Hypothalamus (tissue), 51 donors: ENCODE results near the gene DYNC1I1.

Source experiments
- DNase-seq, 51 donors: peaks; one replicate each; lab custom pipeline; 2025; lab: John Stamatoyannopoulos, UW

The DYNC1I1 gene

DNA sequence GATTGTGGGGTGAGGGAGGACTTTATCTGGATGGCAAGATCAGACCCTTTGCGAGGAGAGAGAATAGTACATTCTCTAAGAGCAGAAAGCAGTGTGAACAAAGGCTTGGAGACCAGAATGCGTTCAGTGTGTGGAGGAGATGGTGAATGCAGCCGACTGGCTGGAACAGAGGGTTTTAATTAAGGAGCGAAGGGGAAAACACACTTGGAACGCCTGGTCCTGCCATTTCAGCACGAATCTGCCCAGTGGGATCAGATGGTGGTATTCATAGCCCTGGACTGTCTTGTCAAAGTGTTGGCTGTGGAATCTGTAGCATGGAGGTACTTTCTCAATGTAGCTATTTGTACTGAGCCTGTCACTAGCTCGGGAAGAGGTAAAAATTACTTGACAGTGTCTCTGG is 288.7 kb downstream of the DYNC1I1 start:
- DNase-seq, result peak in 1 of 51 donors; percentile 13

DNA sequence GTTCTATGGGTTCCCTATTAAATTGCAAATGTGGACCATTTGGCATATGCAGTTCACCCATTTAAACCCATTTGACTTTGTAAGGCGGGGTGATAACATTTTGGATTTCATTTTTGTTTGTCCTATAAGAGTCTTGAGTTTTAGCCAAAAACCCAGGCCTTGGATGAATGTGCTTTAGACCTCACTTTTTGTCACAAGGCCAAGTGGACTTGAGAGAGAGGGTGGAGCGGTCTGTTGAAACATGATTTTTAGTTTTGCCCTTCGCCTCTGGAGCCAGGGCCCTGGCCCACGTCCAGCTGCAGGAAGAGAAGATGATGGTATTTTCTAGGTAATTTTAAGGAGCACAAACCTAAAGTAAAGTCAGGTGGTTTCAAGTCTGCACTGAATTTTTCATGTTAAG is 289.5 kb downstream of the DYNC1I1 start:
- no peak for DNase-seq

DNA sequence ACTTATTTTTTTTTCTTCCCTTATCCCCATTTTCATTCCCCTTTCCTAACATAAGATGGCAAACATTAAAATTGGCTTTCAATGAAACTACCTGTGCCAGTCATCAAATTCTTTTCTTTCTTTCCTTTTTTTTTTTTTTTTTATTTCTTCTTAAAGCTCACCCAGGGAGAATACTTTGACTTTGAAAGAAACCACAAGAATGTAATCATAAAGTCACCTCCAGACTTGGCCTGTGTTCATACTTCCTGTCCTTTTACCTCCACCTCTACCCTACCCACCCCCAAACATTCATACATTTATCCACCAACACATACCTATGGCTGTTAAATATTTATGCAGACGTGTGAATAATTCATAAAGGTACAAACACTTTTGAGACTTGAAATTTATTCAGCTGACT is 295.0 kb downstream of the DYNC1I1 start:
- DNase-seq, result no peak

DNA sequence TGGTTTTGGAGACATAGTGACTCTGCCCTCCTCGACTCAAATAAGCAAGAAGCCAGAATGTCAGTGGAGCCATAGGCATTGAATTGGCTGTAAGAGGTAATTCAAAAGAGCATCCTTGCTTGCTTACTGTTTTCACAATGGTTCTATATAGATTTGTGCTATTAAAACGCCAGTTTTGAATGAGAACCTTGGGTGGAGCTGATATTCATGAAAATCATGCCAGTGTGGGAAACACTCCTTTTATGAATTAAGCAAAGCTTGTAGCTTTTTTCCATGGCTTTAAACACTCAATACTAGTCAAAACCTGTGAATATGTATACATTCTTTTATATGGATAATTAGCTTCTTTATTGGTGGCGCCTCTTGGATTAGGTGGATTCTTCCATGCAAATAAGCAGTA is 297.0 kb downstream of the DYNC1I1 start:
- DNase-seq, result no peak

DNA sequence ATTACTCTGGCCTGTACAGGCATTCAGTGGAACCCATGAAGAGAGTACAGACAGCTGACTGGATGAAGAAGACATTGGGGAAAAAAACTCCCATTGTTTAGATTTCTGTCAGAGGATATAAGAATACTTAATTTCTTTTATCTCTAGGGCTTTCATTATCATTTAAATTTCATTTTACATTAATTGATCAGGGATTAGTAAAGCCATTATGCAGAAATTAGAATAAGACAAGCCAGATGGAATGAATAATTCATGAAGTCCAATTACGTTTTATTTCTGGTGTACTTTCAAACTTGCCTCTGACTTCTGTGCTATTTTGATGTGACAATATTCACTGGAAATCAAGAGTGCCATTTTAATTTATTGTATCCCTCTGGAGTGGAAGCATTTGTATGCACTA is 302.5 kb downstream of the DYNC1I1 start:
- no peak for DNase-seq

DNA sequence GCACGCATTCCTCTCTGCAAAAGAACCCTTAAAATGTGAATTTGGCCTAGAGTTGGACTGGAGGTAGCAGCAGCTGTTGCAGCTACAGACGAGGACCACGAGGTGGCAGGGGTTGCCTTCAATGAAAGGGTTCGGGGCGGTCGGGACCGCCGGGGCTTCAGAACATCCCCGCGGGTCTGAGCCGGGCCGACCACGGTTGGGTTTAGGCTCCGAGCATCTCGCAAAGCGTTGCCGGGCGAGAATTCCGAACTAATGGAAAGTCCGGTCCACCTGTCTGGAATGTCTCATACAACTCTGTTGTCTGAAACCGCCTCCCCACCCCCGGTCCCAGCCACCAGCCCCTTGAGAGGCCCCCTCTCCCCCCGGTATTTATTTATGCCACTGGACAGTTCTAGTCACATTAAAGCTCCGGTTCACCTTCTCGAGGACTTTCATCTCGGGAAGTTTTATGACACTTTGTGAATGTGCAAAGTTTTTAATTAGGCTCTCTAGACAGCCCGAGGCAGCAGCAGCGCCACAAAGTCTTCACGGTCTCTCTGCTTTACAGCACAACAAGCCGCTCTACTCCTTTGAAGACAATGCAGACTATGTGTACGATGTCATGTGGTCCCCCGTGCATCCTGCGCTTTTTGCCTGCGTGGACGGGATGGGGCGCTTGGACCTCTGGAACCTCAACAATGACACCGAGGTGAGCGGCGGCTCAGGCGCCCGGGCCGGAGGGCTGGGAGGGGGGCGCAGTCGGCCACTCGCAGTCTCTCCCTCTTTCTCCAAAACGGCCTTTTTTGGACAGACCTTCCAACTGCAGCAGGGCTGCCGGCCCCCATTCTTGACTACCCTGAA is 303.4 kb downstream of the DYNC1I1 start:
- peak in 48 of 51 donors; percentile 5 to 79 (median 38) for DNase-seq

DNA sequence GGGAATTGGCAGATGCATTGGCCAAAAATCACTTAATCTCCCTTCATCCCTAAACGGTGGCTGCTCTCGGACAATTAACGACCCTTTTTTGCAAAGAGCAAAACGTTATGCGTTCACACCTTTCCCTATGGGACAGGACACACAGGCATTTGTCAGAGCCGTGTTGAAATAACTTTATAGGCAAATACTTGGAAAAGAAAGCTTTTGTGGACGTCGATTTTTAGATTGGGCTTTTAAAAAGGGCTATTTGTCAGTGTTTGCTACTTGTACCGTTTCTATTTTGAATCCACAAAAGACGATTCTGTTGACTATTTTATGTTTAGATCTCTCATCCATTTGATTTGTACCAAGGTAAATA is 304.0 kb downstream of the DYNC1I1 start:
- no peak for DNase-seq

DNA sequence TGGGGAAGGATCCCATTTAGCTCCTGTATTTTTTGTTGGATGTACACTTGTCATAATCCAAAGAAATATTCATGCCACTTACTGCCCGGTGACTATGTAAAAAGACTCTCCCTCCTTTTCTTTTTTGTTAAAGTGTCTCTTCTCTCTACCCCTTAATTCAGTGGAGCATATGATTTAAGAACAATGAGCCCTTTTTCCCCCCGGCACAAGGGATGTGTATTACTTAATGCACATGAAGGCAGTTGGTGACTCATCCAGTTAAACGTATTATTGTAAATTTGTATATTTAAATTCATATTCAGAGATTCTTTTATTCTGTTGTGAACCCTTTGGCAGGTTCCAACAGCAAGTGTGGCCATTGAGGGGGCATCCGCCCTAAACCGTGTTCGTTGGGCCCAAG is 307.7 kb downstream of the DYNC1I1 start:
- peak in 1 of 51 donors; percentile 17 for DNase-seq

DNA sequence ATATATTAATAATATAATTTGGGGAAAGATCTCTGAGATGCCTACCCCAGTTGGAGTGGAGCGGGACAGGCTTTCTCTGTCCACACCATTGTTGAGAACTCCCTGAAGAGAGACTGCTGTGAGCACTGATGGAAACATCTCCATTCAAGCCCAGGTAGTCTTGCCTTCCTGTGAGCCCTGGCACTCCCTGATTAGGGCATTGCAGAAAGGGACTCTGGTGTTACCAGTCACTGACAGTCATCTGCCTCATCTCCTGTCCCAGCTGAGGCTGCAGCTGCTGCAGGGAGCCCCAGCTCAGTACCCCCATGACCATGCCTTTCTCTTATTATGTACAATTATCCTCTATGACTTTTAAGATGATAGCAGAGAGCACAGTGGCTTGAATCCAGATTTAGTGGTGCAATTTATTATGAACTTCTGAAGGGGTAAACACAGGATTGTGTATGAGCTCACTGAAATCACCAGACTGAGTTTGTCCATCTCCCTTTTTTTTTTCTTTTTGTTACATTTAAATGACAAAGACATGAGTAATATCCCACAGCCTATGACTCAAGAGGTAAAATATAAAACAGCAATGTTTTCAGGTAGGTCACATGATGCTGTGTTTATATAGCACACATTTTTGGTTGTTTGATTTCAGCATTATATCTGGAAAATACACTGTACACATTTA is 312.7 kb downstream of the DYNC1I1 start:
- DNase-seq, result no peak

DNA sequence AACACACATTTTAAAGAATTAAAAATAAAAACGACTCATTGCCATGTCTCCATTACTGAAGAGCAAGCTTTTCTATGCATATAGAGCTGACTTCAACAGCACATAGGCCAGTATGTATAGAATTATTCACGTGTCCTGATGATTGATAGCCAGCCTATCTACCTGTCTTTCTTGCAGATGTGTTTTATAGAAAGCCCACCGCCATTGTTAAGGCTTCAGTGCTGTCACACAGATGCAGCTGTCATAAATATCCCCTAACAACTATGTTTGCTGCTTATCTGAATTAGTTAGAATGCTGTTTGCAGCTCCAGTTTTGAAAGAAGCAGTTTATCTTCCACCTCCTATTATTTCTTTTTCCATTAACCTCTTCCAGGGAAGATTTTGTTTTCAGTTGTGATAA is 313.6 kb downstream of the DYNC1I1 start:
- DNase-seq, result no peak

DNA sequence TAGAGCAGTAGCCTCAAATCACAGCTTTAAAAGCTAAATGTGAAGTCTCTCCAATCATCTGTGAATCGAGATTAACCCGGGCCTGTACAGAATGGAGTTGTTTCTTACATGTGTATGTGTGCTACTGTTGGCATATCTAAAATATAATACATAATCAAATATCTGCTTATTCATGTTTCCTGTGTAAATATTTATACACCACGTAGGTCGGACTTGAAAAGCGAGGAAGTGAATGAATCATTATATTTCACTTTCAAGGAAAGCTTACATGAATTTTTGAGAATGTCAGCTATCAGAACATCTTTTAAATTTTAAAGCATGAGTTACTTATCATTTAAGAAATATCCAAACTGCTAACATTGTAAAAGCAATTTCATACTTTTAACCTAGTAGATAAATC is 316.2 kb downstream of the DYNC1I1 start:
- DNase-seq, result no peak

DNA sequence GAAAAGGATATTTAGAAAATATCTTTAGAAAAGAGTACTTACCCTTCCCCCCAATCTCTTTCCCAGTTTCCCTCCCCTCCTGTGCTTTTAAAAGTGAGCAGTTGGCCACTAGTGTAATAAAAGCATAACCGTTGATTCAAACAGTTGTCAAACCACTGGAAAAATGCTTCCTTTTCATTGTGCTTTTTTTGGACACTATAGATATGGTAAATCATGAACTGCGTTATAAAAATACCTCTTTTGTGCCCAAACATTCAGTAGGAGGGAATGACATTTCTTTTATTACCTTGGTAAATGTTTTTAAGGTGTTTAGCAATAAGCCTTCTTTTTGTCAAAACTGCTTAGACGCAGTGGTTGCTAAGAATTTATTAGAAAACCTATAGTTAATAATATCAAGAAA is 317.2 kb downstream of the DYNC1I1 start:
- no peak for DNase-seq

DNA sequence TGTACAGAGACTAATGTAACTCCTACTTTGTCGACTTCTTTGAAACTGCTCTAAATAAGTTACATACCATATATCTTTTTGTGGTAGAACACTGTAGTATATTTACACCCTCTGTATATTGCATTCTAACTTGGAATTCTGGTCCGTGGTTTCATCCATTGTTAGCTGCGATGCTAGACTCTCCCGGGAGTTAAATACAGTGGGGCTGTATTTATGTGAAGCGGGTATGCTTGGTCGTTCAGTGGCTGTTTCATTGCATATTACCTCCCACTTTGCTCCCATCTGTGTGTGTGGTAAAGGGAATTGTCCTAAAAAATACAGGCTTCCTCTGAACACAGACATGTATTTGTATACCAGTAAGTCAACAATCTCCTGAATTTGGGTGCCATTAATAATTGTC is 318.4 kb downstream of the DYNC1I1 start:
- no peak for DNase-seq

DNA sequence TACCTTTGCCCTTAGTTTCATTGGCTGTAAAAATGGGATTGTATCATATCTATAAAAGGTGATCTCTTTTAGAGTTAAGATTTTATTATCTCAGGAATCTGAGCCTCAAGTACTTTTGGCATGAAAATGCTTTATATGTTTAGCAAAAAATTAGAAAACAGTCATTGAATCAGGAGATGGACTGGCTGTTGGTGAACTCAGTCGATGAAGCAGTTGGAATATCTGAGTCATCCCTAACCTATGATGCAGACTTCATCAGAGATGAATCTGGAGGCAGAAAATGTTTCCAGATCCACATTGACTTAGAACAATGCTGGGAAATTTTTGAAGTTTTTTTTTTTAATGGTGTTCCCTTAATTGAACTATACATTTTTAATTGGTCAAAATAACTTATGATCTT is 321.1 kb downstream of the DYNC1I1 start:
- no peak for DNase-seq

DNA sequence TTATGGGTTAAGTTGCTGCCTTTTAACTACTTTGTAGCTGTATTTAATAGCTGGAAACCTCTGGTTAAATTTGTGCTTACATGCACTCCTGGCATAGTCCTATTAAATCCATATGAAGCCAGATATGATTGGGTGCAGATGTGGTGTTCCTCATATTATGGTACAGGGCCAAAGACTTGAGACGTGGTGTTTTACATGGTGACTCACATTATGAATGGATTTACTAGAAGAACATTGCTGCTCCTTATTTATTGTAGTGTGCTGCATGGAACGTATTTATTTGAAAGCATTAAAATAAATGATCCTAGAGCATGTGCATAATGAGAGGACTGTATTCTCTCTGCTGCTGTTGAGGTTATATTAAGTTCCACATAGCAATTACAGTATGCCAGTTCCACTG is 325.5 kb downstream of the DYNC1I1 start:
- no peak for DNase-seq

DNA sequence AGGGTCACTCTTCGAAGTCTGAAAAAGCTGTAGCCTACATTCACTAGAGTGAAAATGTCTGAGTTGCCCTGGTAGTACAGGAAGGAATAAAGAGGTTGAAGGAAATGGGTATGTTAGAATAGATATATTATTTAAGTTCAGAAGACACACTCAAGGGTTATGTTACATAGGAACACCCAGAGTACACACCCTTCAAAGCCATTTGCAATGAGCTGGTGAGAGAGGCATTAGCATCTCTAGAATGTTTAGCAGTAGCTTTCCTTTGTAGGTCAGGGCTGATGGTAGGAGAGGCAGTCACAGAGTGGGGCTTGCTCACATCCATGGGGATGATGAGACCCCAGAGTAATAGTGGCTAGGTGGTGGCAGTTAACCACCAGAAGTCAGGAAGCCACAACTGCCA is 328.4 kb downstream of the DYNC1I1 start:
- no peak for DNase-seq

DNA sequence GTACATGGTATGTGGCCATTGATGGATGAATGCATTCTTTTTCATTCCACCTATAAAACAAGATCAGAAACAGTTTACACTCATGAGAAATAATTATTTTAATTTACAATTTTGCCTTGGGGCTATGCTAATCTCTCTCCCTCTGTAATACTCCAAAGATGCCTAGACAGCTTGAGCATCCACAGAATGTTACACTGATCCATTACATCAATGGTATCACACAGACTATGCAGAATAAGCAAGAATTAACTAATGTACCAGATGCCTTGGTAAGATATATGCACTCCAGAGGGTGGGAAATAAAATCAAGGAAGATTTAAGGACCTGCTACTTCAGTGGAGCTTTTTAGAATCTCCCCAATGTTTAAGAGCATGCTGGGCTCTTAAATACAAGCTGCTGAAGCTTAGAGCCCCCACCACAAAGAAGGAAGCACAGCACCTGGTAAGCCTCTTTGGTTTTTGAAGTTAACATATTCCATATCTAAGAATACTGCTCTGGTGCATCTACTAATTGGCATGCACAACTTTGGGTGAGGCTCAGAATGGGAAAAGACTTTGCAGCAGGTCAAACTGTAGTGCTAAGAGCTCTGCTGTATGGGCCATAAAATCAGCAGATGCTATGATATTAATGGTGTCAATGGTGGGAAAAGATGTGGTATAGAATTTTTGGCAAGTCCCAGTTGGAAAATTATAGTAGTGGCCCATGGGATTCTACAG is 329.9 kb downstream of the DYNC1I1 start:
- DNase-seq, result no peak

DNA sequence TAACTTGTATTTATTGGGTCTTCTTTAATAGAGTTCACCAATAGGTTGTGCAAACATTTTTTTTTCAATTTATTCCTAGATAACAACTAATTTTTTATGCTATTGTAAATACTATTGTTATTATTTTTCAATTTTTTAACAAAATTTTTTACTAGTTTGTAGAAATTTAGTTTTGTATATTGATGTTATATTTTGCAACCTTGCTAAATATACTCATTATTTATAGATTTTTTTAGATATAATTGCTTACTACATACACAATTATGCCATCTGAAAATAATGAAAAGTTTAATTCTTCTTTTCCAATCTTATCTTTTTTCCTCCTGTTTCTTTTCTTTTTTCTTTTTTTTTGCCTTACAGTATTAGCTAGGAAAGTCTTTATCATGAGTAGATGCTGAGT is 332.6 kb downstream of the DYNC1I1 start:
- DNase-seq, result no peak

DNA sequence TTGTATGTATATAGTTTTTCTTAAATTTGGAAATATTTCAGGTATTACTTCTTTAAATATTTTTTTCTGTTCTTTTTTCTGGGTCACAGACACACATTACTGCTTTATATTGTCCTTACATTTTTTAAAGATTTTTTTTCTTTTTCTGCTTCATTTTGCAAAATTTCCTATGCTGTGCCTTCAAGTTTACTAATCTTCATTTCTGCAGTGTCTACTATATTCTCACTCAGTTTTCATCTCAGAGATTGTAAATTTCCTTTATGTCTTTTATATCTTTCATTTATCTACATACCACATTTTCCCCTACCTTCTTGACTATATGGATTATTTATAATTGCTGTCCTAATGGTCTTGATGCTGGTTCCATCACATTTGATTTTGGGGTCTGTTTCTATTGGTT is 339.1 kb downstream of the DYNC1I1 start:
- no peak for DNase-seq

DNA sequence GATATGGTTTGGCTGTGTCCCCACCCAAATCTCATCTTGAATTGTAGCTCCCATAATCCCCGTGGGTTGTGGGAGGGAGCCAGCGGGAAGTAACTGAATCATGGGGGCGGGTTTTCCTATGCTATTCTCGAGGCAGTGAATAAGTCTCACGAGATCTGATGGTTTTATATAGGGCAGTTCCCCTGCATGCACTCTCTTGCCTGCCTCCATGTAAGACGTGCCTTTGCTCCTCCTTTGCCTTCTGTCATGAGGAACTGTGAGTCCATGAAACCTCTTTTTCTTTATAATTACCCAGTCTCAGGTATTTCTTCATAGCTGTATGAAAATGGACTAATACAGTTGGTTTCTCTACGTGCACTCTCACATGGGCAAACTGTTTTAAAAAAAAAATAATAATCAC is 341.8 kb downstream of the DYNC1I1 start:
- no peak for DNase-seq

DNA sequence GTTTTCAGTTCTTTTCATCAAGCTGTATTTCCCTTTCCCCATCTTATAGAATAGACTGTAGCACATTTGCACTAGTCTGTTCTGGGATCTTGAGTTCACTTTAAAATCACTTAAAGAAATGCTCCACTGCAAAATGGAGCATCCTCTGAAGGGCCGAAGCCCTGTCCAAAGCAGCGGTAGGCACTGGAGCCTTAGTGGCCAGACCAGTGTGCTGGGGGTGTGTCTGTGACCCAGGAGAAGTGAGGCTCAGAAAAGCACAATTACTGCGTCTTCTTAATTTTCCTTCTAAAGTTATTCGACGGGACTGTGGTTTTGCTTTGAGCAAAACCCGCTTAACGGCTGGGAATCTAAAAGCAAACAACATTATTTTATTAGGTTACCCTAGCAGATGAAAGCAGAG is 343.8 kb downstream of the DYNC1I1 start:
- no peak for DNase-seq

DNA sequence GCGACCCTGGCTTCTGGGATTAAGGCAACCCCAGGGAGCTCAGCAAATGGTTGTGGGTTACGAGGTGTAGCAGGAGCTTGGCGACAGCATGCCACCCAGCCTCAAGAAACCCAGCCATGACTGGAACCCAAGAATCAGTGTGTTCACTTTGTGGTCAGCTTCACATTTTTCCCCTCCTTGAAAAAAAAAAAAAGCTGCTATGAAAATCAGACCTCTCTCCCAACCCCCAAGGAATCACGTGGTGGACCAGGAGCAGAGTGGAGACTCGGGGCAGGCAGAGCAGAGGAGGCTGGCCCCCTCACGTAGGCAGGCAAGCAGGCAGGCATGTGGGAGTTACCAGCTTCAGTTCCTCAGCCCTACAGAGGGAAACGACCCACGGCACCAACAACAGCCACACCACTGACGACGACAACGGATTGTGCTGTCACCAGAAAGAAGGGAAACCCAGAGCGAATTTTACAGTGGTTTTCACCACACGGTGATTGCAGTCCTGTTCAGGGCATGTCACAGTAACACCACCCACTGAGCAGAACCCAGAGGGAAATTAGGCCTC is 346.2 kb downstream of the DYNC1I1 start:
- DNase-seq, result no peak
